ENCODE results near the gene FREM2.
A peak's percentile ranks its signal among the peaks of the same experiment; 100 is the strongest.

Gene FREM2

GRCh38 chr13:38687246-38688229, 661 bp downstream of the FREM2 start:
- no peak for TF ChIP-seq CTCF (IDR thresholded peaks at IDR 0.05; ENCODE audit: insufficient read depth, missing control alignments)
- FAIRE-seq (no peak), DNase-seq (ENCODE audit: insufficient read length, low spot score) (peak; percentile 10)

- FAIRE-seq, result no peak
- no peak for TF ChIP-seq CTCF (IDR thresholded peaks at IDR 0.05; ENCODE audit: insufficient read depth, missing control alignments)
These were observed 1.8 kb downstream of the FREM2 start for GRCh38 chr13:38688674-38689073.

GRCh38 chr13:38690231-38690630, 3.4 kb downstream of the FREM2 start:
- FAIRE-seq (no peak), DNase-seq (ENCODE audit: insufficient read length, low spot score) (no peak)
- no peak for TF ChIP-seq CTCF (IDR thresholded peaks at IDR 0.05; ENCODE audit: insufficient read depth, missing control alignments)

More at GRCh38 chr13:38688674-38689073, 1.8 kb downstream of the FREM2 start:
- no peak for DNase-seq (ENCODE audit: insufficient read length, low spot score)

- FAIRE-seq (no peak), DNase-seq (ENCODE audit: insufficient read length, low spot score) (no peak)
- no peak for TF ChIP-seq CTCF (IDR thresholded peaks at IDR 0.05; ENCODE audit: insufficient read depth, missing control alignments)
These were observed 6.3 kb downstream of the FREM2 start for GRCh38 chr13:38693168-38693567.

- DNase-seq (ENCODE audit: insufficient read length, low spot score) (no peak), FAIRE-seq (no peak)
- TF ChIP-seq CTCF (IDR thresholded peaks at IDR 0.05; ENCODE audit: insufficient read depth, missing control alignments), result no peak
These were observed 6.8 kb downstream of the FREM2 start for GRCh38 chr13:38693641-38694040.

GRCh38 chr13:38697197-38697596, 10.3 kb downstream of the FREM2 start:
- no peak for DNase-seq (ENCODE audit: insufficient read length, low spot score)
- FAIRE-seq, result no peak
- TF ChIP-seq CTCF (IDR thresholded peaks at IDR 0.05; ENCODE audit: insufficient read depth, missing control alignments), result no peak
